GM19025 (cell line): ENCODE results near the gene ORAI1.
"Not testable (repeated sequence)": the region's sequence is repeated elsewhere in the genome, so short reads cannot be mapped to it uniquely, and the experiment has no call there.

Experiments used
- ATAC-seq: cut with Tn5 transposase; IDR thresholded peaks from one replicate; pipeline ENCODE4 v1.9.1; 2021; ENCODE audit warnings: mild to moderate bottlenecking, low read depth, moderate library complexity; ENCODE audit not compliant: unreplicated experiment

Gene ORAI1

GRCh38 chr12:121641343-121641630, 15.0 kb downstream of the ORAI1 start:
- ATAC-seq = no peak

GRCh38 chr12:121648458-121649028, 22.2 kb downstream of the ORAI1 start:
- no peak for ATAC-seq

GRCh38 chr12:121649322-121649721, 23.0 kb downstream of the ORAI1 start:
- no peak for ATAC-seq

GRCh38 chr12:121649819-121650353, 23.6 kb downstream of the ORAI1 start:
- no peak for ATAC-seq

- ATAC-seq = no peak
Measured at GRCh38 chr12:121651320-121651719, 25.0 kb downstream of the ORAI1 start.

GRCh38 chr12:121652767-121653497, 26.6 kb downstream of the ORAI1 start:
- no peak for ATAC-seq

- no peak for ATAC-seq
Measured at GRCh38 chr12:121653999-121654398, 27.7 kb downstream of the ORAI1 start.

GRCh38 chr12:121656122-121656521, 29.8 kb downstream of the ORAI1 start:
- no peak for ATAC-seq

GRCh38 chr12:121657305-121658008, 31.1 kb downstream of the ORAI1 start:
- ATAC-seq = no peak

- ATAC-seq = not testable (repeated sequence)
Measured at GRCh38 chr12:121661353-121662105, 35.2 kb downstream of the ORAI1 start.

- no peak for ATAC-seq
Measured at GRCh38 chr12:121663610-121663929, 37.2 kb downstream of the ORAI1 start.

- not testable (repeated sequence) for ATAC-seq
Measured at GRCh38 chr12:121666829-121667228, 40.5 kb downstream of the ORAI1 start.

- ATAC-seq = no peak
Measured at GRCh38 chr12:121668750-121669520, 42.6 kb downstream of the ORAI1 start.

GRCh38 chr12:121669521-121669900, 43.2 kb downstream of the ORAI1 start, which contains the start of gene MORN3:
Gene MORN3, minus strand, starts transcription at chr12:121669654. Its CDS starts 171 bp downstream, at chr12:121669483.
- no peak for ATAC-seq

GRCh38 chr12:121673013-121673511, 46.7 kb downstream of the ORAI1 start:
- no peak for ATAC-seq

- ATAC-seq = no peak
Measured at GRCh38 chr12:121676190-121676589, 49.9 kb downstream of the ORAI1 start.

- no peak for ATAC-seq
Measured at GRCh38 chr12:121678305-121678704, 52.0 kb downstream of the ORAI1 start.

GRCh38 chr12:121678716-121679300, 52.5 kb downstream of the ORAI1 start:
- no peak for ATAC-seq

GRCh38 chr12:121679661-121680197, 53.4 kb downstream of the ORAI1 start:
- not testable (repeated sequence) for ATAC-seq
